ENCODE results near the gene ACBD7. TPM values are rescaled to one million over a fixed set of nuclear protein-coding genes. Genes with fewer than 3 reads are reported as not detected.

Gene ACBD7
- total RNA-seq = 0.37 and 0.78 TPM in 2 replicates

DNA sequence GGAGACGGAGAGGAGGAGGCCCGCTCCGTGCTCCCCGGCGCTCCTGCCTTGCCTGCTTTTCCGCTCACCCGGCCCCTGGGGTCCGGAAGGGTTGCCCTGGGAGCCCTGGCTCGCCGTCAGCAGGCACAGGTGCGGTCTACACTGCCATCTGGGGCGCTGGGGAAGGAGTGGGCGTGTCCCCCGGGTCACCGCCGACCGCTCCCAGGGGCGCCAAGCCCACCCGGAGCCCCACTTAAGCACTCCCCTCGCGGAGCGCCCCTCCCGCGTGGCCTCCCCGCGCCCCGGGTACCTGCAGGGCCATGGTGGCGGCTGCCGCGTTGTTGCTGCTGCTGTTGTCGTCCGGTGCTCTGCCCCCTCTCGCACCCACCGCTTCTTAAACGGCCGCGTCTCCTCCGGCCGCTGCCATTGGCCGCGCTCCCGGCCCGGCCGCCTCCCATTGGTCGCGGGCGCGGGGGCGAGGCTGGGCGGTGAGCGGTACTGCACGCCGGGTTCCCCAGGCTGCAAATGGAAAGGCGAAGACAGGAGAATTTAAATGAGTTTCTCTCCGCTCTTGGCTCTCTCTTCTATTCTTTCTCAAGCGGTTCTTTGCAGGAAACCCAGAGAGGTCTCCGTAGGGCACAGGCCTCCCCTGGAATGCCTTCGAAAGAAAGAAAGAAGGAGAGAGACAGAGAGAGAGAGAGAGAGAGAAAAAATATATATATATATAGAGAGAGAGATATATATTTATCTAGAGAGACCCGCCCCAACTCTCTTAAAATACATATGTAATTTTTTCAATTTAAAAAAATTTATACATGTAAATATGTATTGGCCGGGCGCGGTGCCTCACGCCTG lies at the start of gene ACBD7:
Gene ACBD7 (minus strand): TSS at position 349 of the 834 bp plus-strand sequence. CDS start 48 bp downstream, at position 301.

GRCh38 chr10:15097011-15097812 lies 8.6 kb upstream of the ACBD7 start, which contains the start of gene RPP38:
RPP38 (plus strand) TSS chr10:15097355; CDS start chr10:15103315, 5,960 bp downstream.

DNA sequence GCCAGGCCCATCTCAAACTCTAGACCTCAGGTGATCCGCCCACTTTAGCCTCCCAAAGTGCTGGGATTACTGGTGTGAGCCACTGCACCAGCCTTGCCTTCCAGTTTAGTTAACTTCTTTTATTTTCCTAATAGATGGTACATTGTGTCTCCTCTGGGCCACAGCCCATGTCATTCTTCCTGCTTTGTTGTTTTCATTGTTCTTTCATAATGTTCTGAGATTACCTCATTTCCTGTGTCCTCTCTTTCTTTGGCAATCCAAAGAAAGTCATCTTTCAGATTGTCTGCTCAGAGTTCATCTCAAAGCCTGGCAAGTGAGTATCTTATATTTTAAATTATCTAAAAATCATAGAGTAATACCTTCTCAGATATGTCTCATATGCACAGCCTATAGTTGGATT lies 44.9 kb downstream of the ACBD7 start, which contains the start of gene OLAH:
Gene OLAH (plus strand): TSS at position 270 of the 400 bp plus-strand sequence. CDS start 3,346 bp downstream, outside the sequence.

Other genes with a start within 250 kb of the ACBD7 start
- gene SUV39H2, start 209.9 kb downstream of the ACBD7 start, total RNA-seq = 15.8 and 22.3 TPM in 2 replicates
- gene DCLRE1C, start 134.7 kb downstream of the ACBD7 start, total RNA-seq = 9.6 and 12.7 TPM in 2 replicates
- 0.73 TPM in 1 of 2 replicates, not detected in the other for gene MEIG1, start 129.4 kb downstream of the ACBD7 start, total RNA-seq
- gene OLAH, start 44.8 kb downstream of the ACBD7 start, total RNA-seq = under 0.01 and 0.78 TPM in 2 replicates
- 13.1 and 16.9 TPM in 2 replicates for gene RPP38, start 8.6 kb upstream of the ACBD7 start, total RNA-seq
- gene NMT2, start 79.9 kb upstream of the ACBD7 start, total RNA-seq = 18.7 and 32.1 TPM in 2 replicates

All from subcutaneous preadipocyte (primary cell).